Thoracic aorta (tissue), 2 donors: Measurements from ENCODE around the gene MTOR. TPM values are rescaled to one million over a fixed set of nuclear protein-coding genes. Genes with fewer than 3 reads are reported as not detected.
"Not testable (repeated sequence)": the region's sequence is repeated elsewhere in the genome, so short reads cannot be mapped to it uniquely, and the experiment has no call there.

Experiments used
- ATAC-seq: fragments of 150-250 bp; one replicate; pipeline ENCODE4 v1.8.0; 2017; ENCODE audit warnings: low read depth; ENCODE audit not compliant: insufficient number of reproducible peaks, low FRiP score
- DNase-seq: peaks from one replicate; pipeline ENCODE4 v3.0.0-alpha.2; 2020; ENCODE audit warnings: low spot score
- H3K27ac ChIP-seq, 2 donors: fragments of 200-600 bp; sonication (generic); 1 replicate in 1 of 2; 2 replicates in 1 of 2; pipeline ENCODE4 v1.5.1; 2016; ENCODE audit warnings: mild to moderate bottlenecking in 2 of 2, moderate library complexity in 2 of 2
- H3K27me3 ChIP-seq: fragments of 200-600 bp; sonication (generic); replicated peaks from 2 replicates; pipeline ENCODE4 v1.6.0; 2016; ENCODE audit warnings: mild to moderate bottlenecking; ENCODE audit not compliant: insufficient read depth
- H3K36me3 ChIP-seq: fragments of 200-600 bp; sonication (generic); one replicate; pipeline ENCODE4 v1.5.1; 2016
- H3K4me1 ChIP-seq, 2 donors: fragments of 200-600 bp; sonication (generic); 1 replicate in 1 of 2; 2 replicates in 1 of 2; pipeline versions ENCODE4 v1.5.1 to v1.6.0; 2016; ENCODE audit warnings: low read depth in 2 of 2, mild to moderate bottlenecking in 1 of 2; ENCODE audit not compliant: control insufficient read depth in 1 of 2
- H3K4me3 ChIP-seq: fragments of 200-600 bp; sonication (generic); 2 replicates; pipeline ENCODE4 v1.5.1; 2016; ENCODE audit warnings: mild to moderate bottlenecking
- H3K9me3 ChIP-seq: fragments of 200-600 bp; sonication (generic); 2 replicates; pipeline ENCODE4 v1.5.1; 2016
- total RNA-seq, 2 donors: library from RNA; depleted of rRNA; stranded (reverse); fragments of >200 nt; gene quantifications; one replicate each; pipeline versions ENCODE4 v1.1.0 to v1.2.3, GENCODE V29; 2016
- TF ChIP-seq, protein P1 (sequence below): fragments of 200-600 bp; sonication (generic); IDR thresholded peaks from one replicate; pipeline ENCODE4 v1.5.1; 2019; ENCODE audit warnings: antibody characterized with exemption

The MTOR gene
- 10 to 100 TPM; 37.5 to 48.7 TPM for total RNA-seq

DNA sequence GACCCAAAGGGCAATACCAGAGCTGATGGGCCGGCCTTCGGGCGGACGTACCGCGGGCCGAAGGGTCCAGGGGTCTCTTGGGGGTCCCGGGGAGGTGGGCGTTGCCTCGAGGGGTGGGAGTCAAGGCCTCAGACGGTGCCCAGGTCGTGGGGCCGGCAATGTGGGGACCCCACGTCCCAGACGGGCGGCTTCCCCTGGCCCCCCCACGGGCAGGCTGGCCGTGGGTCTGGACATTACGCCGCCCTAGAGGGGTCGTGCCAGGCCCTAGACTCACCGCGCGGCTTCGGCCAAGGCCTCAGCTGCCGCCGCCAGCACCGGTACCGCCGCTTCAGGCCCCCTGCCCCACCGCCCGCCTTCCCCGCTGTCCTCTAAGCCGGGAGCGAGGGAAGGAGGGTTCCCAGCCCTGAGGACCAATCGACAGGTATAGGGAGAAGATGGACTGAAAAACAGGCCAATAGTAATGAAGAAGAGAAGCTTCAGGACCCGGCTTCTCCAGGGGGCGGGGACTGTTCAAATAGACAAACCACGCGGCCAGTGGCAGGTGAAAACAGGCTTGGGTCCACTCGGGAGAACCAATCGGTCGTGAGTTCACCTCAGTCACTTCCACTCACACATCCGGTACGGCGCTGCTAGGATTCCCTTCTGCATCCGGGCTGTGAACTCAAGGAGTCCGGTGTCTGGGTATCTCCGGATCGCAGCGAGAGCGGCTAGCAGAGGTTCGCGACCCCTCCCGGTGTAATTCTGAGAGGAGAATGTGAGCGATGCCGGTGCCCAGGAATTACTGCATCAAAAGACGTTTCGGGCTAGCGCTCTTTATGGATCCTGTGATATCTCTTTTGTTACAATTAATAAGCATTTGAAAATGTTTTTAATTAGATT is at the start of gene MTOR:
Gene MTOR (minus strand): TSS at position 381 of the 879 bp plus-strand sequence. CDS start 3,142 bp downstream, outside the sequence.
- Histone ChIP-seq H3K4me3 (peak within 1 kb of the TSS; percentile 98), H3K4me1 (peaks cover 11 to 16% of the 10 kb centered on the region in 2 donors), H3K9me3 (no peaks in the 10 kb centered on the region), H3K36me3 (peaks cover 18% of the 10 kb centered on the region), H3K27me3 (no peaks in the 10 kb centered on the region), H3K27ac (peak within 1 kb of the TSS; percentile 46 to 60)
- peak; percentile 100 for ATAC-seq
- TF ChIP-seq, protein P1, sequence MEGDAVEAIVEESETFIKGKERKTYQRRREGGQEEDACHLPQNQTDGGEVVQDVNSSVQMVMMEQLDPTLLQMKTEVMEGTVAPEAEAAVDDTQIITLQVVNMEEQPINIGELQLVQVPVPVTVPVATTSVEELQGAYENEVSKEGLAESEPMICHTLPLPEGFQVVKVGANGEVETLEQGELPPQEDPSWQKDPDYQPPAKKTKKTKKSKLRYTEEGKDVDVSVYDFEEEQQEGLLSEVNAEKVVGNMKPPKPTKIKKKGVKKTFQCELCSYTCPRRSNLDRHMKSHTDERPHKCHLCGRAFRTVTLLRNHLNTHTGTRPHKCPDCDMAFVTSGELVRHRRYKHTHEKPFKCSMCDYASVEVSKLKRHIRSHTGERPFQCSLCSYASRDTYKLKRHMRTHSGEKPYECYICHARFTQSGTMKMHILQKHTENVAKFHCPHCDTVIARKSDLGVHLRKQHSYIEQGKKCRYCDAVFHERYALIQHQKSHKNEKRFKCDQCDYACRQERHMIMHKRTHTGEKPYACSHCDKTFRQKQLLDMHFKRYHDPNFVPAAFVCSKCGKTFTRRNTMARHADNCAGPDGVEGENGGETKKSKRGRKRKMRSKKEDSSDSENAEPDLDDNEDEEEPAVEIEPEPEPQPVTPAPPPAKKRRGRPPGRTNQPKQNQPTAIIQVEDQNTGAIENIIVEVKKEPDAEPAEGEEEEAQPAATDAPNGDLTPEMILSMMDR, result peak; percentile 21
- peak; percentile 99 for DNase-seq

GRCh38 chr1:11309385-11309784 is 47.0 kb upstream of the MTOR start:
- TF ChIP-seq, protein P1, result no peak
- Histone ChIP-seq H3K36me3 (no peaks in the 10 kb centered on the region), H3K27ac (no peak overlapping the region), H3K4me1 (no peaks in the 10 kb centered on the region), H3K9me3 (no peaks in the 10 kb centered on the region), H3K27me3 (no peaks in the 10 kb centered on the region), H3K4me3 (no peak overlapping the region)
- DNase-seq (no peak), ATAC-seq (no peak)

DNA sequence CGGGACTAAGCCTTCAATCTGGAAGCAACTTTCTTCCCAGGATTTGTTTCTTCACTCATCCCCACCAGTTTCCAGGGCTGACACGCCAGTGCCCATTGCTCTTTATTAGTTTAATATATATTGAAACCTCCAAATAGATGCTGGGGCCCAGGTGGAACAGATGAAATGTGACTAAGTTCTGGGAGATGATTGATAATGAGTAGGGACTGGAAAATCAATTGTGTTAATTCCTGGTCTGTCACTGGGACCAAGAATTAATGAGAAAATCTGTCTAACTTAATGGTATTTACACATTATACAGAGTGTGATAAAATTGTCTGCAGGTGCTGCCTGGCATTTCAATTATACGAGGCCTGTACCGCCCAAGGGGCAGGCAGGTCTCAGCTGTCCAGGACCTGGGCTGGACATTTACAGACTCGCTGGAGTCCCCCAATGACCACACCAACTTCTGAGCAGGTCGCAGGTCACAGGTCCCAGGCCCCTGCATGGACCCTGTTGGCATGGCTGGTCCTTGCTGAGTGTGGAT is 46.4 kb upstream of the MTOR start:
- no peaks in the 10 kb centered on the region for H3K4me1 ChIP-seq
- TF ChIP-seq, protein P1, result no peak
- no peak overlapping the region for H3K27ac ChIP-seq
- no peaks in the 10 kb centered on the region for H3K27me3 ChIP-seq
- no peaks in the 10 kb centered on the region for H3K36me3 ChIP-seq
- H3K4me3 ChIP-seq, result no peak overlapping the region
- ATAC-seq, result no peak
- H3K9me3 ChIP-seq, result no peaks in the 10 kb centered on the region
- no peak for DNase-seq

GRCh38 chr1:11307852-11308251 is 45.5 kb upstream of the MTOR start:
- Histone ChIP-seq H3K9me3 (no peaks in the 10 kb centered on the region), H3K4me1 (no peaks in the 10 kb centered on the region), H3K27me3 (no peaks in the 10 kb centered on the region), H3K27ac (no peak overlapping the region), H3K4me3 (no peak overlapping the region), H3K36me3 (no peaks in the 10 kb centered on the region)
- TF ChIP-seq, protein P1, result no peak
- DNase-seq (no peak), ATAC-seq (no peak)

- H3K36me3 ChIP-seq, DNase-seq, H3K9me3 ChIP-seq: not testable (repeated sequence)
Measured at GRCh38 chr1:11305516-11305915, 43.2 kb upstream of the MTOR start.

More at GRCh38 chr1:11305516-11305915, 43.2 kb upstream of the MTOR start:
- not testable (repeated sequence) for H3K4me3 ChIP-seq, H3K27me3 ChIP-seq, H3K27ac ChIP-seq, H3K4me1 ChIP-seq, ATAC-seq
